ENCODE results near the gene ASCL2. TPM values are rescaled to one million over a fixed set of nuclear protein-coding genes. Genes with fewer than 3 reads are reported as not detected.

ASCL2 gene
- total and polyA plus RNA-seq, 10 of the 15 experiments (the other 5 are each of a cell fraction or from before 2014, with no cell fraction given) = not detected

- ATAC-seq (no peak), DNase-seq (ENCODE audit: low read depth, low spot score) (no peak), FAIRE-seq (no peak)
- no peaks in the 10 kb centered on the region for H3K36me3 ChIP-seq (ENCODE audit: control insufficient read depth in 2 of 2, insufficient read depth in 2 of 2, low read length in 1 of 2)
- in situ Hi-C loops (cut with MboI) (no loop called here), intact Hi-C loops (cut with micrococcal nuclease; ENCODE audit: unreplicated experiment) (no loop called here)
- H3K9ac ChIP-seq (ENCODE audit: control insufficient read depth, insufficient read depth, low read length) = no peak overlapping the region
- H3K4me3 ChIP-seq = no peak overlapping the region
- POLR2A ChIA-PET = no interaction called here
- SMC1A ChIA-PET (ENCODE audit: uncharacterized antibody, unreplicated experiment) = no interaction called here
- WGBS (ENCODE audit: insufficient coverage, insufficient replicate concordance, low lambda C conversion rate, missing lambda C conversion rate) = 20% methylated on average over 7 of the region's 7 CpGs
- no TSS peak for BruUV-seq (replicated peaks)
- no peak overlapping the region for H3K27ac ChIP-seq (ENCODE audit: control insufficient read depth, insufficient read depth)
- no peak overlapping the region for H2AFZ ChIP-seq (ENCODE audit: control insufficient read depth, low read depth, low read length)
- H3K27me3 ChIP-seq (replicated peaks in 1 of 2; ENCODE audit: control insufficient read depth in 2 of 2, insufficient read depth in 2 of 2, low read length in 1 of 2) = no peaks in the 10 kb centered on the region; a peak in 2 of 4 replicates
- CTCF ChIA-PET = no interaction called here
- no peak overlapping the region for H3K4me2 ChIP-seq (ENCODE audit: control insufficient read depth, insufficient read depth)
- H3K79me2 ChIP-seq (ENCODE audit: control insufficient read depth, insufficient read depth, low read length) = no peaks in the 10 kb centered on the region
- no peaks in the 10 kb centered on the region for H3K9me3 ChIP-seq (replicated peaks; ENCODE audit: control insufficient read depth, insufficient read depth, low read length)
- H3K4me1 ChIP-seq (ENCODE audit: control insufficient read depth, insufficient read depth, low read length) = no peaks in the 10 kb centered on the region
- RAD21 ChIA-PET (ENCODE audit: unreplicated experiment) = no interaction called here
- H4K20me1 ChIP-seq (ENCODE audit: control insufficient read depth, insufficient read depth) = no peaks in the 10 kb centered on the region
- TF ChIP-seq MLLT1 (IDR thresholded peaks at IDR 0.05) = no peak
- no peak for TF ChIP-seq MXI1 (IDR thresholded peaks at IDR 0.05; ENCODE audit: low read depth, low read length)
- no peak for TF ChIP-seq HDGF (IDR thresholded peaks at IDR 0.05)
- no peak for TF ChIP-seq SUPT20H (IDR thresholded peaks at IDR 0.05; ENCODE audit: borderline replicate concordance, control insufficient read depth, low read depth, low read length)
- TF ChIP-seq MEF2B (IDR thresholded peaks at IDR 0.05; ENCODE audit: partially characterized antibody, poor library complexity, severe bottlenecking) = no peak
- no peak for TF ChIP-seq CTCF (IDR thresholded peaks at IDR 0.05 in 2 of 3, conservative IDR thresholded peaks at IDR 0.05 in 1 of 3; ENCODE audit: control insufficient read depth in 2 of 3, extremely low read depth in 1 of 3, insufficient read depth in 1 of 3, low read depth in 3 of 3, low read length in 3 of 3)
- no peak for TF ChIP-seq ATF2 (IDR thresholded peaks at IDR 0.05; ENCODE audit: low read length)
- no peak for TF ChIP-seq CHD1 (IDR thresholded peaks at IDR 0.05; ENCODE audit: low read depth, low read length)
Observed at GRCh38 chr11:2247496-2247895, 22.9 kb downstream of the ASCL2 start.
